IMR-90 (cell line): ENCODE measurements around the gene SVBP. TPM values are rescaled to one million over a fixed set of nuclear protein-coding genes. Genes with fewer than 3 reads are reported as not detected.

Experiments used
- ATAC-seq: fragments of 200-7000 bp; cut with Tn5 transposase; 2 replicates; pipeline ENCODE4 v1.9.1; 2020; ENCODE audit warnings: low read depth, mild to moderate bottlenecking, moderate library complexity
- BruUV-seq: library from RNA; stranded (reverse); fragments of 400-500 nt; replicated peaks from 2 replicates; lab custom pipeline; 2021; lab: Mats Ljungman, UMichigan
- CTCF ChIA-PET: fragments of 300-600 bp; formaldehyde crosslinking; extraction: SDS; loops from one replicate; lab custom pipeline; 2021; ENCODE audit warnings: antibody characterized with exemption; lab: Yijun Ruan, JAX
- POLR2A ChIA-PET: fragments of 300-600 bp; sonication (Branson Sonifier 250); formaldehyde crosslinking; loops from one replicate; lab custom pipeline; 2022; ENCODE audit warnings: antibody characterized with exemption; ENCODE audit not compliant: unreplicated experiment; lab: Charles Lee
- DNase-seq: peaks from one replicate; pipeline ENCODE4 v3.0.0; 2013
- H2AFZ ChIP-seq: replicated peaks from 2 replicates; pipeline ENCODE3; 2013; ENCODE audit warnings: low read length, mild to moderate bottlenecking; ENCODE audit not compliant: poor library complexity
- H2AK5ac ChIP-seq: 2 replicates; pipeline ENCODE4 v1.6.1; 2013; ENCODE audit warnings: low read depth, low read length, inconsistent platforms
- H2AK9ac ChIP-seq: replicated peaks from 2 replicates; pipeline ENCODE3; 2013; ENCODE audit warnings: mild to moderate bottlenecking, low read depth, low read length, moderate library complexity; ENCODE audit not compliant: poor library complexity
- H2BK120ac ChIP-seq: 2 replicates; pipeline ENCODE4 v1.6.1; 2013; ENCODE audit warnings: low read depth, low read length, inconsistent platforms
- H2BK15ac ChIP-seq: 3 replicates; pipeline ENCODE4 v1.6.1; 2013; ENCODE audit warnings: low read depth, low read length, inconsistent platforms
- H2BK20ac ChIP-seq: 2 replicates; pipeline ENCODE4 v1.6.1; 2013; ENCODE audit warnings: low read depth, mild to moderate bottlenecking, inconsistent platforms, low read length, moderate library complexity
- H2BK5ac ChIP-seq: 2 replicates; pipeline ENCODE4 v1.6.1; 2013; ENCODE audit warnings: mild to moderate bottlenecking, low read depth, low read length, inconsistent platforms; ENCODE audit not compliant: poor library complexity, severe bottlenecking
- H3K14ac ChIP-seq: replicated peaks from 2 replicates; pipeline ENCODE4 v1.6.1; 2013; ENCODE audit warnings: low read depth, low read length, inconsistent platforms
- H3K18ac ChIP-seq: 2 replicates; pipeline ENCODE4 v1.6.1; 2013; ENCODE audit warnings: low read depth, low read length, control low read depth
- H3K23ac ChIP-seq: 2 replicates; pipeline ENCODE4 v1.6.1; 2013; ENCODE audit warnings: low read depth, low read length, inconsistent platforms
- H3K27ac ChIP-seq: 2 replicates; pipeline ENCODE4 v1.5.1; 2013; ENCODE audit warnings: mild to moderate bottlenecking, control low read depth, low read length; ENCODE audit not compliant: insufficient read depth
- H3K27me3 ChIP-seq: 2 replicates; pipeline ENCODE4 v1.6.1; 2013; ENCODE audit warnings: low read length; ENCODE audit not compliant: control insufficient read depth, insufficient read depth
- H3K36me3 ChIP-seq: 2 replicates; pipeline ENCODE4 v1.6.1; 2013; ENCODE audit warnings: low read length, mixed read lengths; ENCODE audit not compliant: control insufficient read depth, insufficient read depth
- H3K4ac ChIP-seq: 2 replicates; pipeline ENCODE4 v1.6.1; 2013; ENCODE audit warnings: low read depth, low read length, inconsistent platforms
- H3K4me1 ChIP-seq: 2 replicates; pipeline ENCODE4 v1.6.1; 2013; ENCODE audit warnings: low read length, mixed read lengths; ENCODE audit not compliant: control insufficient read depth, insufficient read depth
- H3K4me2 ChIP-seq: 2 replicates; pipeline ENCODE4 v1.6.1; 2013; ENCODE audit warnings: low read depth, mild to moderate bottlenecking, control low read depth, low read length, moderate library complexity
- H3K4me3 ChIP-seq: 2 replicates; pipeline ENCODE4 v1.5.1; 2013; ENCODE audit warnings: low read depth, mild to moderate bottlenecking, control low read depth, low read length, moderate library complexity; ENCODE audit not compliant: insufficient read depth
- H3K56ac ChIP-seq: 2 replicates; pipeline ENCODE4 v1.6.1; 2013; ENCODE audit warnings: low read length, inconsistent platforms; ENCODE audit not compliant: insufficient read depth; ENCODE audit errors: extremely low read depth
- H3K79me1 ChIP-seq, 2 experiments: 2 replicates each; pipeline ENCODE4 v1.6.1; 2013; ENCODE audit warnings: low read length in 2 of 2, inconsistent platforms in 1 of 2, low read depth in 1 of 2
- H3K9ac ChIP-seq: 2 replicates; pipeline ENCODE4 v1.6.1; 2013; ENCODE audit warnings: low read depth, low read length, control low read depth
- H3K9me1 ChIP-seq: 2 replicates; pipeline ENCODE4 v1.6.1; 2013; ENCODE audit warnings: low read length, inconsistent platforms; ENCODE audit not compliant: insufficient read depth
- H3K9me3 ChIP-seq: 2 replicates; pipeline ENCODE4 v1.6.1; 2013; ENCODE audit warnings: low read length; ENCODE audit not compliant: control insufficient read depth, insufficient read depth
- H4K20me1 ChIP-seq: 2 replicates; pipeline ENCODE4 v1.6.1; 2013; ENCODE audit warnings: low read length, inconsistent platforms; ENCODE audit not compliant: insufficient read depth
- H4K5ac ChIP-seq: 2 replicates; pipeline ENCODE4 v1.6.1; 2013; ENCODE audit warnings: mild to moderate bottlenecking, low read depth, low read length, control low read depth
- H4K8ac ChIP-seq, 2 experiments: 2 replicates each; pipeline ENCODE4 v1.6.1; 2013; ENCODE audit warnings: low read depth in 2 of 2, low read length in 2 of 2, control low read depth in 1 of 2, inconsistent platforms in 1 of 2
- H4K91ac ChIP-seq: 2 replicates; pipeline ENCODE4 v1.6.1; 2013; ENCODE audit warnings: low read depth, low read length, inconsistent platforms; ENCODE audit not compliant: insufficient read depth
- CEBPB ChIP-seq: IDR thresholded peaks from 2 replicates; pipeline ENCODE4 v1.6.1; 2012; ENCODE audit warnings: low read depth, low read length, improper control_type of control experiment
- RAD21 ChIP-seq: IDR thresholded peaks from 2 replicates; pipeline ENCODE4 v1.6.1; 2012; ENCODE audit warnings: low read length, improper control_type of control experiment
- RFX5 ChIP-seq: IDR thresholded peaks from 2 replicates; pipeline ENCODE4 v1.8.0; 2012; ENCODE audit warnings: low read depth, mild to moderate bottlenecking, low read length, moderate library complexity
- WGBS, 2 experiments: methylation state at CpG; one replicate each; pipeline versions ENCODE4 v1.1.5 to v1.1.7; 2013; ENCODE audit warnings: missing lambda C conversion rate in 2 of 2; ENCODE audit not compliant: insufficient read length in 1 of 2; ENCODE audit errors: extremely low coverage in 2 of 2; 5-methylcytosine and 5-hydroxymethylcytosine counted together
- dilution Hi-C: fragments of 300-500 bp; cut with HindIII; formaldehyde crosslinking; loops from one replicate; pipeline ENCODE4 v1.14.3; 2018; ENCODE audit warnings: low sequenced_read_pairs; ENCODE audit not compliant: unreplicated experiment
- in situ Hi-C: fragments of 300-500 bp; cut with MboI; formaldehyde crosslinking; loops from 3 replicates; pipeline ENCODE4 v1.14.3; 2019; ENCODE audit warnings: low sequenced_read_pairs, inconsistent platforms, mixed read lengths
- intact Hi-C: fragments of 100-400 bp; cut with micrococcal nuclease; formaldehyde crosslinking; loops from 2 replicates; pipeline ENCODE4 v1.10.0; 2022
- polyA plus RNA-seq, 3 experiments: library from polyadenylated mRNA; depleted of rRNA; stranded (reverse); fragments of >200 nt; gene quantifications; 2 replicates each; pipeline ENCODE4 v1.2.3, GENCODE V29; 2012; ENCODE audit warnings: low replicate concordance in 1 of 3
- total RNA-seq: library from RNA; depleted of rRNA; stranded (reverse); fragments of >200 nt; gene quantifications from 2 replicates; pipeline ENCODE4 v1.2.3, GENCODE V29; 2012

SVBP gene
- total and polyA plus RNA-seq, 2 of the 4 experiments (the other 2 are of a cell fraction): 9.7 to 11.5 TPM

- Histone ChIP-seq H4K5ac (no peak overlapping the region), H4K20me1 (no peaks in the 10 kb centered on the region), H3K36me3 (peaks cover 15% of the 10 kb centered on the region), H3K23ac (no peak overlapping the region), H2AK9ac (no peak overlapping the region), H3K14ac (no peak overlapping the region), H3K27me3 (no peaks in the 10 kb centered on the region), H4K8ac (no peak overlapping the region), H3K4me2 (no peak overlapping the region), H2BK15ac (no peak overlapping the region), H2BK120ac (no peak overlapping the region), H2AFZ (no peak overlapping the region), H4K91ac (no peak overlapping the region), H2BK5ac (no peak overlapping the region), H2AK5ac (no peak overlapping the region), H3K4ac (no peak overlapping the region), H3K27ac (no peak overlapping the region), H3K4me1 (no peaks in the 10 kb centered on the region), H3K56ac (no peak overlapping the region), H3K4me3 (no peak overlapping the region), H3K79me1 (peaks cover 8 to 16% of the 10 kb centered on the region in 2 experiments), H3K9ac (no peak overlapping the region), H2BK20ac (no peak overlapping the region), H3K9me1 (peaks cover 7% of the 10 kb centered on the region), H3K9me3 (peaks cover 12% of the 10 kb centered on the region), H3K18ac (no peak overlapping the region)
- WGBS, 2 experiments: no CpG with 5 or more reads among the region's 2 CpGs
- in situ Hi-C loops (no loop called here), intact Hi-C loops (no loop called here), dilution Hi-C loops (no loop called here)
- BruUV-seq: no TSS peak
- POLR2A ChIA-PET: no interaction called here
- CTCF ChIA-PET: no interaction called here
- ATAC-seq: peak; percentile 49; the same call in 1 of the 2 replicates
- TF ChIP-seq CEBPB (no peak), RFX5 (no peak), RAD21 (no peak)
- peak; percentile 41 for DNase-seq
Measured at GRCh38 chr1:42852608-42852980, 35.4 kb upstream of the SVBP start.
